IgD-negative memory B cell (primary cell): ENCODE data around the gene USP33. TPM values are rescaled to one million over a fixed set of nuclear protein-coding genes. Genes with fewer than 3 reads are reported as not detected.
"Not testable (repeated sequence)": the region's sequence is repeated elsewhere in the genome, so short reads cannot be mapped to it uniquely, and the experiment has no call there.

Experiments used
- H3K27ac Mint-ChIP-seq, 3 donors: one replicate each; pipeline ENCODE4 v1.8.0; 2020 to 2022; ENCODE audit warnings: mild to moderate bottlenecking in 3 of 3, mixed read lengths in 3 of 3, moderate library complexity in 1 of 3
- H3K27me3 Mint-ChIP-seq: one replicate; pipeline ENCODE4 v1.8.0; 2021; ENCODE audit warnings: mixed read lengths
- H3K36me3 Mint-ChIP-seq: one replicate; pipeline ENCODE4 v1.8.0; 2020; ENCODE audit warnings: mild to moderate bottlenecking, mixed read lengths
- H3K4me1 Mint-ChIP-seq, 3 donors: one replicate each; pipeline ENCODE4 v1.8.0; 2020 to 2022; ENCODE audit warnings: mixed read lengths in 3 of 3, mild to moderate bottlenecking in 1 of 3
- H3K4me3 Mint-ChIP-seq, 4 donors: one replicate each; pipeline ENCODE4 v1.8.0; 2020 to 2022; ENCODE audit warnings: mild to moderate bottlenecking in 4 of 4, mixed read lengths in 4 of 4, moderate library complexity in 3 of 4
- H3K9me3 Mint-ChIP-seq, 3 donors: one replicate each; pipeline ENCODE4 v1.8.0; 2020 to 2021; ENCODE audit warnings: mixed read lengths in 3 of 3, mild to moderate bottlenecking in 1 of 3
- polyA plus RNA-seq: library from polyadenylated mRNA; unstranded; fragments of 300-500 nt; fragmentation: Illumina TruSeq; gene quantifications from one replicate; pipeline ENCODE4 v1.2.3, GENCODE V29; 2021

USP33 gene
- 30.1 TPM for polyA plus RNA-seq

DNA sequence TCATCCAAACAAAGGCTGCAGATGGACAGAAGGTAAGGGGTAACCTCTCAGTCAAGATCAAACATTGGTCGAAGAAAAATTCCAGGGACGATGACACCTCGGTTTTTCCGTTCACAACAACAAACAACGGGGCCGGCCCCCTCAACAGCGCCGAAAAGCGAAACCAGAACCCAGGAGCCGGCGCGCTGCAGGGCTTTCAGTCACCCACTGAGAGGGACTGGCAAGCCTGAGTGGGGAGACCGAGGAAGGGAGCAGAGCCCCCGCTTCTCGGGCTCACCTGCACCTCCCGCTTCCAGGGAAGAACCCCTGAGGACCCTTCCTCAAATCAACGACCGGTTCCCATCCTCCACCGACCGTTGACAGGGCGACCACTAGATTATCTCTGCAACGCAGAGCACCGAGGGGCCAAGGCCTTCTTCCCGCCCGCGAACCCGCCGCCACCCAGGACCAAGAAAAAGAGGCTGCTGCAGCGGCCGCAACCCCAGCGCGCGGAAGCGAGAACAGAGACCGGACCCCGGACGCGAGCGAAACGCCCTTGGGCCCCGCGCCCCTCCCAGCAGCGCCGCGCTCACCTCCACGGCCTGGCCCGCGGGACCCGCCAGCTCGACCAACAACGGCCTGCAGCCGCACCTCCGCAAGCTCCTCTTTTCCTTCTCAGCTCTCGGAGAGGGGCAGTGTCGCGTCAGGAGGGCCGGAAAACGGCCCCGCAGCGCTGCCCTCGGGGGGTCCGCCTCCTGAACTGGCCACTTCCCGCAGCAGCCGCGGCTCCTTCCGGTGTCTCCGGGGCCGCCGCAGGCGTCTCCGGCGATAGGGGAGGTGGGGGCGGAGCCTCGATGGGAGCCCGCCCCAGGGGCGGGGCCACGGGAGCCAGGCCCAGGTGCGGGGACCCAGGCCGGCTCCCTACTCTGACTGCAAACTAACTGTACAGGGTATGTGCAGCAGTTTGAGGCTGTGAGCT, at the start of gene USP33:
USP33 (minus strand) TSS at position 782 of the 958 bp plus-strand sequence. CDS start 18,155 bp downstream, outside the sequence.
- H3K27ac Mint-ChIP-seq: peak within 1 kb of the TSS; percentile 26 to 97 (median 94)
- peaks cover 23 to 32% (median 27%) of the 10 kb centered on the region in 3 donors for H3K4me1 Mint-ChIP-seq
- peak within 1 kb of the TSS; percentile 91 to 98 (median 95) for H3K4me3 Mint-ChIP-seq
- peaks cover 2% of the 10 kb centered on the region for H3K36me3 Mint-ChIP-seq
- no peaks in the 10 kb centered on the region for H3K27me3 Mint-ChIP-seq
- H3K9me3 Mint-ChIP-seq: no peaks in the 10 kb centered on the region

GRCh38 chr1:77803371-77803770, 43.7 kb upstream of the USP33 start:
- H3K36me3 Mint-ChIP-seq: peaks cover 4% of the 10 kb centered on the region
- peaks cover 0 to 3% (median 0%) of the 10 kb centered on the region in 3 donors for H3K4me1 Mint-ChIP-seq
- no peak overlapping the region for H3K27ac Mint-ChIP-seq

DNA sequence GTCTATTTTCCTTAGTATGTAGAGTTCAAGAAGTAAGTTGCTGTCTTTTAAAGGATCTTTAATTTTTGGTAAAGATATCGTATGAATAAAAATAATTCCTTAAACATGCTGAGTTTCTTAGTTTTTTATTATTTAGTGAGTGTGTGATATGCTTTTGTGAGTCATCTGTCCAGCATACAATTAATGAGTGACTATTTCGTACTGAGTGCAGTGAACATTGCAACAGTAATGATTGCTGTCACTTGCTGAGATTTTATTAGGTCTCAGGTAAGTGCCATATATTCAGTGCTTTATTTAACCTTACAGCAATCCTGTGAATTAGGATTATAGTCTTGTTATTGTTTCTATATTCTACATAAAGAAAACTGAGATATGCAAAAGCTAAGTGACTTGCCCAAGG, 42.4 kb upstream of the USP33 start:
- no peaks in the 10 kb centered on the region for H3K9me3 Mint-ChIP-seq
- peaks cover 1 to 7% (median 3%) of the 10 kb centered on the region in 3 donors for H3K4me1 Mint-ChIP-seq
- H3K4me3 Mint-ChIP-seq: no peak overlapping the region
- no peak overlapping the region for H3K27ac Mint-ChIP-seq
- peaks cover 4% of the 10 kb centered on the region for H3K36me3 Mint-ChIP-seq
- H3K27me3 Mint-ChIP-seq: no peaks in the 10 kb centered on the region

More at GRCh38 chr1:77803371-77803770, 43.7 kb upstream of the USP33 start:
- Mint-ChIP-seq H3K4me3 (no peak overlapping the region), H3K9me3 (no peaks in the 10 kb centered on the region), H3K27me3 (no peaks in the 10 kb centered on the region)

DNA sequence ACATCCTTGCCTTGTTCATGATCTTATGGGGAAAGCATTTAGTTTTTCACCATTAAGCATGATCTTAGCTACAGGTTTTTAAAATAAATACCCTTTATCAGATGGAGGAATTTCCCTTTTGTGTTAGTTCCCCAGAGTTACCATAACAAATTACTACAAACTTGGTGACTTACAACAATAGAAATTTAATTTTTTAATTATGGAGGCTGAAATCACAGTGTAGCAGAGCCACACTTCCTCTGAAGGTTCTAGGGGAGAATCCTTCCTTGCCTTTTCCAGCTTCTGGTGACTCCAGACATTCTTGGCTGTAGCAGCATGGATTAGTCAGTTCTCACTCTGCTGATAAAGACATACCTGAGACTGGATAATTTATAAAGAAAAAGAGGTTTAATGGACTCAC, 38.3 kb upstream of the USP33 start:
- no peaks in the 10 kb centered on the region for H3K27me3 Mint-ChIP-seq
- peaks cover 4 to 8% (median 7%) of the 10 kb centered on the region in 3 donors for H3K4me1 Mint-ChIP-seq
- no peak overlapping the region for H3K27ac Mint-ChIP-seq
- peaks cover 4% of the 10 kb centered on the region for H3K36me3 Mint-ChIP-seq
- no peaks in the 10 kb centered on the region for H3K9me3 Mint-ChIP-seq
- no peak overlapping the region for H3K4me3 Mint-ChIP-seq

- no peak overlapping the region for H3K27ac Mint-ChIP-seq
- peaks cover 7 to 14% (median 9%) of the 10 kb centered on the region in 3 donors for H3K4me1 Mint-ChIP-seq
- no peaks in the 10 kb centered on the region for H3K9me3 Mint-ChIP-seq
- no peaks in the 10 kb centered on the region for H3K27me3 Mint-ChIP-seq
- H3K36me3 Mint-ChIP-seq: peaks cover 4% of the 10 kb centered on the region
- no peak overlapping the region for H3K4me3 Mint-ChIP-seq
These were observed 37.2 kb upstream of the USP33 start for GRCh38 chr1:77796695-77797405.

GRCh38 chr1:77794550-77794949, 34.9 kb upstream of the USP33 start:
- no peaks in the 10 kb centered on the region for H3K27me3 Mint-ChIP-seq
- H3K4me3 Mint-ChIP-seq: no peak overlapping the region
- peaks cover 4 to 16% (median 10%) of the 10 kb centered on the region in 3 donors for H3K4me1 Mint-ChIP-seq
- H3K9me3 Mint-ChIP-seq: no peaks in the 10 kb centered on the region
- H3K36me3 Mint-ChIP-seq: peaks cover 4% of the 10 kb centered on the region
- no peak overlapping the region for H3K27ac Mint-ChIP-seq

DNA sequence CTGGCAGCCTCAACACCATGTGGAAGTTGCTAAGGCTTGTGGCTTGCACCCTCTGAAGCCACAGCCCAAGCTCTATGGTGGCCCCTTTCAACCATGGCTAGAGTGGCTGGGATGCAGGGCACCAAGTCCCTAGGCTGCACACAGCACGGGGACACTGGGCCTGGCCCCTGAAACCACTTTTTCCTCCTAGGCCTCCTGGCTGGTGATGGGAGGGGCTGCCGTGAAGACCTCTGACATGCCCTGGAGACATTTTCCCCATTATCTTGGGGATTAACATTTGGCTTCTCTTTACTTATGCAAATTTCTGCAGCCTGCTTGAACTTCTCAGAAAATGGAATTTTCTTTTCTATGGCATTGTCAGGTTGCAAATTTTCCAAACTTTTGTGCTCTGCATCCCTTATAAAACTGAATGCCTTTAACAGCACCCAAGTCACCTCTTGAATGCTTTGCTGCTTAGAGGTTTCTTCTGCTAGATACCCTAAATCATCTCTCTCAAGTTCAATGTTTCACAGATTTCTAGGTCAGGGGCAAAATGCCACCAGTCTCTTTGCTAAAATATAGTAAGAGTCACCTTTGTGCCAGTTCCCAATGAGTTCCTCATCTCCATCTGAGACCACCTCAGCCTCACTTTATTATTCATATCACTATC, 26.6 kb upstream of the USP33 start:
- not testable (repeated sequence) for H3K9me3 Mint-ChIP-seq, H3K27ac Mint-ChIP-seq, H3K27me3 Mint-ChIP-seq, H3K4me3 Mint-ChIP-seq
- H3K4me1 Mint-ChIP-seq: peaks cover 0 to 15% (median 6%) of the 10 kb centered on the region in 3 donors
- H3K36me3 Mint-ChIP-seq: peaks cover 21% of the 10 kb centered on the region

DNA sequence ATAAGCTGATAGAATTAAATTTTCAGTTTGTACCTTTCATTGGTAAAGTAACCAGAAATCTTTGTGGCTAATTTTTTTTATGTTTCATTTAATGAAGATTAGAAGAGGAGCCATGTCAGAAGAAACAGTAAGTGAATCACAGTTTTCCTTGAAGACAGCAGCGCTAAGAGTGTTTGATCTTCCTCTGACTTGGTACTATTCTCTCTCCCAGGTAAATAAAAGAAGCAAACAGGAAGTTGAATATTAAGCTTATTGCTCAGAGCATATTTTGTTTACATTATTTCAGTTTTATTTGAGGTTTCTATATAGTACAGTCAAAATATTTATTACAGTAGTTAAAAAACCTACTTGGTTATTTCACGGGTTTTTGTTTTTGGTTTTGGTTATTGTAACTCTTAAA, 23.5 kb upstream of the USP33 start:
- H3K4me3 Mint-ChIP-seq: no peak overlapping the region
- H3K36me3 Mint-ChIP-seq: peaks cover 13% of the 10 kb centered on the region
- H3K27me3 Mint-ChIP-seq: no peaks in the 10 kb centered on the region
- peaks cover 0 to 5% (median 0%) of the 10 kb centered on the region in 3 donors for H3K9me3 Mint-ChIP-seq
- H3K4me1 Mint-ChIP-seq: peaks cover 22 to 29% (median 23%) of the 10 kb centered on the region in 3 donors
- no peak overlapping the region for H3K27ac Mint-ChIP-seq

DNA sequence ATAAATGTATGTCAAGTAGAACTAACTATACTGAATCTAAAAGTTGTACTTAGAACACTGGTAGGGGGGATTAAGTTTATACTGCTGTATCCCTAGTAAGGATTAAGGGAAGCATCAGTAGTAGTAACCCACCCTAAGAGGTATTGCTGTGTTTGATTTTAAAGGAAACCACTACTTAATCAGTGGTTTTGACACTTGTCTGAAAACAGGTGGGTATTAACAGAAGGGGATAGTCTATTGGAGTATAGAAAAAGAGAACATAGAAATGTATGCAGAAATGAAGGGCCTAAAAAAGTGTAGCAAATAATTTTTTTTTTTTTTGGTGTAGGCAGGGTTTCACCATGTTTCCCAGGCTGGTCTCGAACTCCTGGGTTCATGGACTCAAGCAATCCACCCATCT, 22.0 kb upstream of the USP33 start:
- Mint-ChIP-seq H3K27me3 (no peaks in the 10 kb centered on the region), H3K9me3 (peaks cover 0 to 4% (median 0%) of the 10 kb centered on the region in 3 donors), H3K27ac (peak overlapping the region in 1 of 3 donors; percentile 41), H3K4me1 (peaks cover 23 to 28% (median 25%) of the 10 kb centered on the region in 3 donors), H3K4me3 (peak overlapping the region in 3 of 4 donors; percentile 43 to 96 (median 95)), H3K36me3 (peaks cover 5% of the 10 kb centered on the region)

GRCh38 chr1:77779529-77780281, 20.1 kb upstream of the USP33 start, which contains the start of gene MIGA1:
MIGA1 (plus strand) TSS chr1:77779649; CDS start chr1:77783253, 3,604 bp downstream.
- peak within 1 kb of the TSS; percentile 93 to 98 (median 96) for H3K4me3 Mint-ChIP-seq
- H3K27me3 Mint-ChIP-seq: no peaks in the 10 kb centered on the region
- H3K9me3 Mint-ChIP-seq: no peaks in the 10 kb centered on the region
- H3K36me3 Mint-ChIP-seq: peaks cover 2% of the 10 kb centered on the region
- H3K4me1 Mint-ChIP-seq: peaks cover 23 to 28% (median 28%) of the 10 kb centered on the region in 3 donors
- H3K27ac Mint-ChIP-seq: peak within 1 kb of the TSS; percentile 64 to 98 (median 89)

GRCh38 chr1:77776007-77776700, 16.5 kb upstream of the USP33 start:
- H3K27me3 Mint-ChIP-seq: peaks cover 3% of the 10 kb centered on the region
- H3K4me3 Mint-ChIP-seq: peak overlapping the region in 1 of 4 donors; percentile 60
- peaks cover 2% of the 10 kb centered on the region for H3K36me3 Mint-ChIP-seq
- H3K9me3 Mint-ChIP-seq: no peaks in the 10 kb centered on the region
- H3K27ac Mint-ChIP-seq: peak overlapping the region in 2 of 3 donors; percentile 16 to 53
- H3K4me1 Mint-ChIP-seq: peaks cover 16 to 28% (median 23%) of the 10 kb centered on the region in 3 donors

- H3K4me1 Mint-ChIP-seq: peaks cover 5 to 16% (median 9%) of the 10 kb centered on the region in 3 donors
- no peaks in the 10 kb centered on the region for H3K9me3 Mint-ChIP-seq
- no peak overlapping the region for H3K4me3 Mint-ChIP-seq
- peaks cover 18% of the 10 kb centered on the region for H3K27me3 Mint-ChIP-seq
- H3K36me3 Mint-ChIP-seq: no peaks in the 10 kb centered on the region
- no peak overlapping the region for H3K27ac Mint-ChIP-seq
These were observed 8.4 kb upstream of the USP33 start for GRCh38 chr1:77768006-77768405.

GRCh38 chr1:77762072-77762476, 2.4 kb upstream of the USP33 start:
- peak overlapping the region in 2 of 4 donors; percentile 44 to 53 for H3K4me3 Mint-ChIP-seq
- peaks cover 5% of the 10 kb centered on the region for H3K27me3 Mint-ChIP-seq
- peak overlapping the region in 1 of 3 donors; percentile 37 for H3K27ac Mint-ChIP-seq
- H3K36me3 Mint-ChIP-seq: no peaks in the 10 kb centered on the region
- H3K9me3 Mint-ChIP-seq: no peaks in the 10 kb centered on the region
- peaks cover 7 to 13% (median 10%) of the 10 kb centered on the region in 3 donors for H3K4me1 Mint-ChIP-seq
